HG02571 (cell line): ENCODE data around the gene DHRS11.
A peak's percentile ranks its signal among the peaks of the same experiment; 100 is the strongest.
"Not testable (repeated sequence)": the region's sequence is repeated elsewhere in the genome, so short reads cannot be mapped to it uniquely, and the experiment has no call there.

Source experiments
- ATAC-seq: cut with Tn5 transposase; IDR thresholded peaks from one replicate; pipeline ENCODE4 v1.9.1; 2021; ENCODE audit warnings: mild to moderate bottlenecking, moderate library complexity; ENCODE audit not compliant: unreplicated experiment

Gene DHRS11

GRCh38 chr17:36593656-36594316 lies 2.1 kb downstream of the DHRS11 start:
- no peak for ATAC-seq

GRCh38 chr17:36594626-36595401 lies 3.1 kb downstream of the DHRS11 start:
- no peak for ATAC-seq

- no peak for ATAC-seq
These were observed 5.5 kb downstream of the DHRS11 start for GRCh38 chr17:36597226-36597625.

GRCh38 chr17:36597866-36598777 lies 6.4 kb downstream of the DHRS11 start:
- no peak for ATAC-seq

GRCh38 chr17:36598951-36599401 lies 7.3 kb downstream of the DHRS11 start:
- ATAC-seq, result no peak

- ATAC-seq, result no peak
These were observed 8.0 kb downstream of the DHRS11 start for GRCh38 chr17:36599546-36600250.

GRCh38 chr17:36600465-36600864 lies 8.8 kb downstream of the DHRS11 start:
- no peak for ATAC-seq

- peak; percentile 6 for ATAC-seq
These were observed 9.2 kb downstream of the DHRS11 start for GRCh38 chr17:36600936-36601302.

GRCh38 chr17:36601303-36602029 lies 9.8 kb downstream of the DHRS11 start, which contains the start of gene MRM1:
TSS of gene MRM1 (plus strand) at chr17:36601583. CDS start at chr17:36601811, 228 bp downstream.
- ATAC-seq, result peak; percentile 63

- peak; percentile 6 for ATAC-seq
These were observed 10.5 kb downstream of the DHRS11 start for GRCh38 chr17:36602030-36602748.

- ATAC-seq, result no peak
These were observed 11.3 kb downstream of the DHRS11 start for GRCh38 chr17:36602924-36603384.

GRCh38 chr17:36605028-36605427 lies 13.3 kb downstream of the DHRS11 start:
- not testable (repeated sequence) for ATAC-seq

- no peak for ATAC-seq
These were observed 16.6 kb downstream of the DHRS11 start for GRCh38 chr17:36608280-36608679.

GRCh38 chr17:36608794-36609497 lies 17.3 kb downstream of the DHRS11 start:
- no peak for ATAC-seq

- ATAC-seq, result no peak
These were observed 17.8 kb downstream of the DHRS11 start for GRCh38 chr17:36609498-36609862.

GRCh38 chr17:36610474-36610873 lies 18.8 kb downstream of the DHRS11 start:
- no peak for ATAC-seq

GRCh38 chr17:36611345-36612072 lies 19.8 kb downstream of the DHRS11 start:
- no peak for ATAC-seq

GRCh38 chr17:36612323-36612722 lies 20.6 kb downstream of the DHRS11 start:
- no peak for ATAC-seq
